HepG2 (cell line): ENCODE results near the gene SPRED2. TPM values are rescaled to one million over a fixed set of nuclear protein-coding genes. Genes with fewer than 3 reads are reported as not detected.

Experiments
- ETV6 ChIP-seq: sonication (generic); formaldehyde crosslinking; conservative IDR thresholded peaks from 2 replicates; pipeline ENCODE4 v1.4.0; 2020; ENCODE audit warnings: missing genetic modification reagents
- HNRNPH1 ChIP-seq: fragments of 200-400 bp; formaldehyde crosslinking; optimal IDR thresholded peaks from 2 replicates; pipeline ENCODE3; 2017; ENCODE audit warnings: mild to moderate bottlenecking, low read depth, low read length
- HNRNPUL1 ChIP-seq: fragments of 200-400 bp; formaldehyde crosslinking; IDR thresholded peaks from 2 replicates; pipeline ENCODE4 v1.6.1; 2017; ENCODE audit warnings: low read depth, mild to moderate bottlenecking, low read length, moderate library complexity
- MIXL1 ChIP-seq: IDR thresholded peaks from 2 replicates; pipeline ENCODE4 v1.6.1; 2016
- NFAT5 ChIP-seq: sonication (generic); formaldehyde crosslinking; IDR thresholded peaks from 2 replicates; pipeline ENCODE4 v1.4.0; 2020; ENCODE audit warnings: missing genetic modification reagents
- PHB2 ChIP-seq: fragments of 450-650 bp; IDR thresholded peaks from 2 replicates; pipeline ENCODE4 v1.6.1; 2018; ENCODE audit not compliant: partially characterized antibody
- REPIN1 ChIP-seq: sonication (generic); formaldehyde crosslinking; IDR thresholded peaks from 2 replicates; pipeline ENCODE4 v1.8.0; 2022; ENCODE audit warnings: missing genetic modification reagents, low read depth, mild to moderate bottlenecking, borderline replicate concordance
- TOPORS ChIP-seq: sonication (generic); formaldehyde crosslinking; IDR thresholded peaks from 2 replicates; pipeline ENCODE4 v1.8.0; 2023; ENCODE audit warnings: mild to moderate bottlenecking, missing genetic modification reagents
- ZNF207 ChIP-seq: fragments of 450-650 bp; IDR thresholded peaks from 2 replicates; pipeline ENCODE4 v1.6.1; 2016; ENCODE audit warnings: antibody characterized with exemption, borderline replicate concordance
- ZNF275 ChIP-seq: sonication (generic); formaldehyde crosslinking; IDR thresholded peaks from 2 replicates; pipeline ENCODE4 v1.8.0; 2022; ENCODE audit warnings: missing genetic modification reagents, mild to moderate bottlenecking, inconsistent platforms, borderline replicate concordance
- ZNF280B ChIP-seq: sonication (generic); formaldehyde crosslinking; IDR thresholded peaks from 2 replicates; pipeline ENCODE4 v1.5.0; 2020; ENCODE audit warnings: missing genetic modification reagents, mild to moderate bottlenecking, borderline replicate concordance
- ZNF577 ChIP-seq: sonication (generic); formaldehyde crosslinking; IDR thresholded peaks from 2 replicates; pipeline ENCODE4 v1.4.0; 2020; ENCODE audit warnings: mild to moderate bottlenecking, low read depth, missing genetic modification reagents, borderline replicate concordance
- ZNF775 ChIP-seq: sonication (generic); formaldehyde crosslinking; IDR thresholded peaks from 2 replicates; pipeline ENCODE4 v1.4.0; 2020; ENCODE audit warnings: missing genetic modification reagents, mild to moderate bottlenecking, moderate library complexity, borderline replicate concordance
- polyA plus RNA-seq, 8 experiments: library from polyadenylated mRNA; depleted of rRNA in 3 of 8; stranded (reverse) in 7 of 8; unstranded in 1 of 8; fragments of >200 nt; fragmentation: Illumina TruSeq in 4 of 8; extraction: Trizol in 4 of 8; gene quantifications; 2 replicates each; pipeline versions ENCODE4 v1.2.1 to v1.2.3, GENCODE V29; 2011 to 2016; ENCODE audit warnings: low read depth in 4 of 8, missing spikeins in 1 of 8, mixed read lengths in 1 of 8; ENCODE audit not compliant: insufficient read depth in 1 of 8
- total RNA-seq, 5 experiments: library from RNA; depleted of rRNA; stranded (reverse); fragments of >200 nt; fragmentation: Illumina TruSeq; extraction: Trizol; gene quantifications; 2 replicates each; pipeline ENCODE4 v1.2.3, GENCODE V29; 2016; ENCODE audit warnings: low read depth in 1 of 5
- TF ChIP-seq, protein P1 (sequence below): sonication (generic); formaldehyde crosslinking; IDR thresholded peaks from 2 replicates; pipeline ENCODE4 v1.9.0; 2021; ENCODE audit warnings: mild to moderate bottlenecking, missing genetic modification reagents

Gene SPRED2
- total and polyA plus RNA-seq, 2 of the 13 experiments (the other 11 are each of a cell fraction or from before 2014, with no cell fraction given), result 13.0 to 37.0 TPM

GRCh38 chr2:65436169-65436823, 3.9 kb upstream of the SPRED2 start (continued):
- TF ChIP-seq NFAT5 (0 out of 2 replicates have a peak, but pooled peaks have one; percentile 39), ZNF207 (no peak), HNRNPH1 (no peak), ETV6 (CRISPR knock-in tag) (peak; percentile 94), ZNF280B (CRISPR knock-in tag) (no peak), PHB2 (no peak), MIXL1 (peak; percentile 17; the same call in 1 of the 2 replicates), ZNF775 (CRISPR knock-in tag) (peak; percentile 42; the same call in 1 of the 2 replicates), REPIN1 (CRISPR knock-in tag) (peak; percentile 37; the same call in 1 of the 2 replicates), ZNF577 (CRISPR knock-in tag) (no peak), HNRNPUL1 (peak; percentile 54; the same call in 1 of the 2 replicates), TOPORS (CRISPR knock-in tag) (peak; percentile 84), ZNF275 (CRISPR knock-in tag) (no peak)
- TF ChIP-seq, protein P1, sequence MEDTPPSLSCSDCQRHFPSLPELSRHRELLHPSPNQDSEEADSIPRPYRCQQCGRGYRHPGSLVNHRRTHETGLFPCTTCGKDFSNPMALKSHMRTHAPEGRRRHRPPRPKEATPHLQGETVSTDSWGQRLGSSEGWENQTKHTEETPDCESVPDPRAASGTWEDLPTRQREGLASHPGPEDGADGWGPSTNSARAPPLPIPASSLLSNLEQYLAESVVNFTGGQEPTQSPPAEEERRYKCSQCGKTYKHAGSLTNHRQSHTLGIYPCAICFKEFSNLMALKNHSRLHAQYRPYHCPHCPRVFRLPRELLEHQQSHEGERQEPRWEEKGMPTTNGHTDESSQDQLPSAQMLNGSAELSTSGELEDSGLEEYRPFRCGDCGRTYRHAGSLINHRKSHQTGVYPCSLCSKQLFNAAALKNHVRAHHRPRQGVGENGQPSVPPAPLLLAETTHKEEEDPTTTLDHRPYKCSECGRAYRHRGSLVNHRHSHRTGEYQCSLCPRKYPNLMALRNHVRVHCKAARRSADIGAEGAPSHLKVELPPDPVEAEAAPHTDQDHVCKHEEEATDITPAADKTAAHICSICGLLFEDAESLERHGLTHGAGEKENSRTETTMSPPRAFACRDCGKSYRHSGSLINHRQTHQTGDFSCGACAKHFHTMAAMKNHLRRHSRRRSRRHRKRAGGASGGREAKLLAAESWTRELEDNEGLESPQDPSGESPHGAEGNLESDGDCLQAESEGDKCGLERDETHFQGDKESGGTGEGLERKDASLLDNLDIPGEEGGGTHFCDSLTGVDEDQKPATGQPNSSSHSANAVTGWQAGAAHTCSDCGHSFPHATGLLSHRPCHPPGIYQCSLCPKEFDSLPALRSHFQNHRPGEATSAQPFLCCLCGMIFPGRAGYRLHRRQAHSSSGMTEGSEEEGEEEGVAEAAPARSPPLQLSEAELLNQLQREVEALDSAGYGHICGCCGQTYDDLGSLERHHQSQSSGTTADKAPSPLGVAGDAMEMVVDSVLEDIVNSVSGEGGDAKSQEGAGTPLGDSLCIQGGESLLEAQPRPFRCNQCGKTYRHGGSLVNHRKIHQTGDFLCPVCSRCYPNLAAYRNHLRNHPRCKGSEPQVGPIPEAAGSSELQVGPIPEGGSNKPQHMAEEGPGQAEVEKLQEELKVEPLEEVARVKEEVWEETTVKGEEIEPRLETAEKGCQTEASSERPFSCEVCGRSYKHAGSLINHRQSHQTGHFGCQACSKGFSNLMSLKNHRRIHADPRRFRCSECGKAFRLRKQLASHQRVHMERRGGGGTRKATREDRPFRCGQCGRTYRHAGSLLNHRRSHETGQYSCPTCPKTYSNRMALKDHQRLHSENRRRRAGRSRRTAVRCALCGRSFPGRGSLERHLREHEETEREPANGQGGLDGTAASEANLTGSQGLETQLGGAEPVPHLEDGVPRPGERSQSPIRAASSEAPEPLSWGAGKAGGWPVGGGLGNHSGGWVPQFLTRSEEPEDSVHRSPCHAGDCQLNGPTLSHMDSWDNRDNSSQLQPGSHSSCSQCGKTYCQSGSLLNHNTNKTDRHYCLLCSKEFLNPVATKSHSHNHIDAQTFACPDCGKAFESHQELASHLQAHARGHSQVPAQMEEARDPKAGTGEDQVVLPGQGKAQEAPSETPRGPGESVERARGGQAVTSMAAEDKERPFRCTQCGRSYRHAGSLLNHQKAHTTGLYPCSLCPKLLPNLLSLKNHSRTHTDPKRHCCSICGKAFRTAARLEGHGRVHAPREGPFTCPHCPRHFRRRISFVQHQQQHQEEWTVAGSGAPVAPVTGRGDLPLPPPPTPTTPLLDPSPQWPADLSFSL (CRISPR knock-in tag), result 0 out of 2 replicates have a peak, but pooled peaks have one; percentile 67
